ENCODE results near the gene TMEM72. TPM values are rescaled to one million over a fixed set of nuclear protein-coding genes. Genes with fewer than 3 reads are reported as not detected.

The TMEM72 gene
- total RNA-seq, 1 experiment from 2014 or later = not detected

- DNase-seq (ENCODE audit: low read depth in 1 of 2, low spot score in 2 of 2) = no peak
- Histone ChIP-seq H3K4me1 (replicated peaks) (peaks cover 49% of the 10 kb centered on the region), H3K9me3 (replicated peaks) (no peaks in the 10 kb centered on the region), H3K27ac (no peak overlapping the region), H3K4me3 (no peak overlapping the region), H3K27me3 (replicated peaks) (no peaks in the 10 kb centered on the region), H3K36me3 (peaks cover 43% of the 10 kb centered on the region)
These were observed 59.8 kb downstream of the TMEM72 start for GRCh38 chr10:44970812-44971395.

GRCh38 chr10:44971434-44971833 lies 60.3 kb downstream of the TMEM72 start:
- H3K27me3 ChIP-seq (replicated peaks) = no peaks in the 10 kb centered on the region
- H3K4me1 ChIP-seq (replicated peaks) = peaks cover 49% of the 10 kb centered on the region
- peaks cover 45% of the 10 kb centered on the region for H3K36me3 ChIP-seq
- no peak overlapping the region for H3K4me3 ChIP-seq
- DNase-seq (ENCODE audit: low read depth in 1 of 2, low spot score in 2 of 2) = no peak
- H3K27ac ChIP-seq = no peak overlapping the region
- H3K9me3 ChIP-seq (replicated peaks) = no peaks in the 10 kb centered on the region

- H3K4me1 ChIP-seq (replicated peaks) = peaks cover 49% of the 10 kb centered on the region
- DNase-seq (ENCODE audit: low read depth in 1 of 2, low spot score in 2 of 2) = no peak
- no peaks in the 10 kb centered on the region for H3K9me3 ChIP-seq (replicated peaks)
- no peak overlapping the region for H3K27ac ChIP-seq
- H3K4me3 ChIP-seq = no peak overlapping the region
- peaks cover 52% of the 10 kb centered on the region for H3K36me3 ChIP-seq
- H3K27me3 ChIP-seq (replicated peaks) = no peaks in the 10 kb centered on the region
These were observed 61.0 kb downstream of the TMEM72 start for GRCh38 chr10:44971935-44972757.

- Histone ChIP-seq H3K9me3 (replicated peaks) (no peaks in the 10 kb centered on the region), H3K4me1 (replicated peaks) (peaks cover 50% of the 10 kb centered on the region), H3K27me3 (replicated peaks) (no peaks in the 10 kb centered on the region), H3K4me3 (no peak overlapping the region), H3K27ac (no peak overlapping the region), H3K36me3 (peaks cover 60% of the 10 kb centered on the region)
- DNase-seq (ENCODE audit: low read depth in 1 of 2, low spot score in 2 of 2) = no peak
These were observed 61.8 kb downstream of the TMEM72 start for GRCh38 chr10:44972874-44973306.

GRCh38 chr10:44973323-44974081 lies 62.4 kb downstream of the TMEM72 start:
- Histone ChIP-seq H3K36me3 (peaks cover 60% of the 10 kb centered on the region), H3K27me3 (replicated peaks) (no peaks in the 10 kb centered on the region), H3K9me3 (replicated peaks) (no peaks in the 10 kb centered on the region), H3K27ac (no peak overlapping the region; the same call in 1 of the 2 replicates), H3K4me1 (replicated peaks) (peaks cover 56% of the 10 kb centered on the region), H3K4me3 (no peak overlapping the region)
- no peak for DNase-seq (ENCODE audit: low read depth in 1 of 2, low spot score in 2 of 2)

- no peak overlapping the region for H3K4me3 ChIP-seq
- H3K36me3 ChIP-seq = peaks cover 60% of the 10 kb centered on the region
- H3K4me1 ChIP-seq (replicated peaks) = peaks cover 63% of the 10 kb centered on the region
- no peak for DNase-seq (ENCODE audit: low read depth in 1 of 2, low spot score in 2 of 2)
- peak overlapping the region; percentile 81 for H3K27ac ChIP-seq
- no peaks in the 10 kb centered on the region for H3K27me3 ChIP-seq (replicated peaks)
- no peaks in the 10 kb centered on the region for H3K9me3 ChIP-seq (replicated peaks)
These were observed 63.0 kb downstream of the TMEM72 start for GRCh38 chr10:44974082-44974627.

GRCh38 chr10:44974628-44975430 lies 63.7 kb downstream of the TMEM72 start:
- H3K4me3 ChIP-seq = peak overlapping the region; percentile 26
- peaks cover 69% of the 10 kb centered on the region for H3K4me1 ChIP-seq (replicated peaks)
- H3K27me3 ChIP-seq (replicated peaks) = no peaks in the 10 kb centered on the region
- no peaks in the 10 kb centered on the region for H3K9me3 ChIP-seq (replicated peaks)
- peak overlapping the region; percentile 81 for H3K27ac ChIP-seq
- peaks cover 60% of the 10 kb centered on the region for H3K36me3 ChIP-seq
- DNase-seq (ENCODE audit: low read depth in 1 of 2, low spot score in 2 of 2) = peak; percentile 78 to 90

GRCh38 chr10:44975431-44976331 lies 64.5 kb downstream of the TMEM72 start:
- Histone ChIP-seq H3K27ac (no peak overlapping the region; the same call in 1 of the 2 replicates), H3K36me3 (peaks cover 52% of the 10 kb centered on the region), H3K4me1 (replicated peaks) (peaks cover 78% of the 10 kb centered on the region), H3K9me3 (replicated peaks) (no peaks in the 10 kb centered on the region), H3K4me3 (no peak overlapping the region), H3K27me3 (replicated peaks) (no peaks in the 10 kb centered on the region)
- peak; percentile 84 for DNase-seq (ENCODE audit: low read depth in 1 of 2, low spot score in 2 of 2)

GRCh38 chr10:44976352-44977198 lies 65.4 kb downstream of the TMEM72 start:
- Histone ChIP-seq H3K4me1 (replicated peaks) (peaks cover 87% of the 10 kb centered on the region), H3K4me3 (no peak overlapping the region), H3K36me3 (peaks cover 46% of the 10 kb centered on the region), H3K27ac (no peak overlapping the region), H3K9me3 (replicated peaks) (no peaks in the 10 kb centered on the region), H3K27me3 (replicated peaks) (no peaks in the 10 kb centered on the region)
- DNase-seq (ENCODE audit: low read depth in 1 of 2, low spot score in 2 of 2) = no peak

- peaks cover 45% of the 10 kb centered on the region for H3K36me3 ChIP-seq
- H3K27ac ChIP-seq = peak overlapping the region; percentile 18; the same call in 1 of the 2 replicates
- H3K27me3 ChIP-seq (replicated peaks) = no peaks in the 10 kb centered on the region
- DNase-seq (ENCODE audit: low read depth in 1 of 2, low spot score in 2 of 2) = no peak
- peaks cover 95% of the 10 kb centered on the region for H3K4me1 ChIP-seq (replicated peaks)
- H3K4me3 ChIP-seq = peak overlapping the region; percentile 26
- H3K9me3 ChIP-seq (replicated peaks) = no peaks in the 10 kb centered on the region
These were observed 66.4 kb downstream of the TMEM72 start for GRCh38 chr10:44977287-44978212.

GRCh38 chr10:44978213-44978569 lies 67.1 kb downstream of the TMEM72 start:
- no peak for DNase-seq (ENCODE audit: low read depth in 1 of 2, low spot score in 2 of 2)
- Histone ChIP-seq H3K4me3 (peak overlapping the region; percentile 26), H3K4me1 (replicated peaks) (peaks cover 95% of the 10 kb centered on the region), H3K27ac (peak overlapping the region; percentile 18), H3K27me3 (replicated peaks) (no peaks in the 10 kb centered on the region), H3K9me3 (replicated peaks) (no peaks in the 10 kb centered on the region), H3K36me3 (peaks cover 39% of the 10 kb centered on the region)
